ENCODE results near the gene FAM162A. TPM values are rescaled to one million over a fixed set of nuclear protein-coding genes. Genes with fewer than 3 reads are reported as not detected.

The FAM162A gene
- total RNA-seq, 1 donor from 2014 or later = 77.8 TPM

- intact Hi-C loops (cut with micrococcal nuclease) = loop anchor here (5.0 kb wide), 1 partner anchor 56 kb away; the partner anchor contains the start of gene KPNA1
- H3K27ac Mint-ChIP-seq = no peak overlapping the region
- no peaks in the 10 kb centered on the region for H3K9me3 Mint-ChIP-seq
- peaks cover 31% of the 10 kb centered on the region for H3K36me3 Mint-ChIP-seq (ENCODE audit: low read depth)
- peaks cover 2% of the 10 kb centered on the region for H3K4me1 Mint-ChIP-seq
- no peaks in the 10 kb centered on the region for H3K27me3 Mint-ChIP-seq
- no peak overlapping the region for H3K4me3 Mint-ChIP-seq
- no peak for DNase-seq
Observed at GRCh38 chr3:122456074-122456473, 72.1 kb downstream of the FAM162A start.

- peaks cover 2% of the 10 kb centered on the region for H3K4me1 Mint-ChIP-seq
- intact Hi-C loops (cut with micrococcal nuclease) = loop anchor here (2.0 to 5.0 kb wide), 2 partner anchors 55 to 77 kb away; partner anchors contain the start of gene KPNA1
- no peak overlapping the region for H3K4me3 Mint-ChIP-seq
- peaks cover 37% of the 10 kb centered on the region for H3K36me3 Mint-ChIP-seq (ENCODE audit: low read depth)
- H3K9me3 Mint-ChIP-seq = no peaks in the 10 kb centered on the region
- DNase-seq = no peak
- no peaks in the 10 kb centered on the region for H3K27me3 Mint-ChIP-seq
- no peak overlapping the region for H3K27ac Mint-ChIP-seq
Observed at GRCh38 chr3:122457706-122458105, 73.7 kb downstream of the FAM162A start.

- Mint-ChIP-seq H3K27me3 (no peaks in the 10 kb centered on the region), H3K4me3 (no peak overlapping the region), H3K9me3 (no peaks in the 10 kb centered on the region), H3K27ac (no peak overlapping the region), H3K4me1 (peaks cover 2% of the 10 kb centered on the region), H3K36me3 (ENCODE audit: low read depth) (peaks cover 38% of the 10 kb centered on the region)
- DNase-seq = no peak
- intact Hi-C loops (cut with micrococcal nuclease) = loop anchor here (1.0 to 5.0 kb wide), 3 partner anchors 53 to 220 kb away; partner anchors contain the start of gene KPNA1
Observed at GRCh38 chr3:122458992-122459391, 75.0 kb downstream of the FAM162A start.

- peaks cover 36% of the 10 kb centered on the region for H3K36me3 Mint-ChIP-seq (ENCODE audit: low read depth)
- intact Hi-C loops (cut with micrococcal nuclease) = no loop called here
- no peaks in the 10 kb centered on the region for H3K9me3 Mint-ChIP-seq
- peaks cover 4% of the 10 kb centered on the region for H3K4me1 Mint-ChIP-seq
- H3K4me3 Mint-ChIP-seq = no peak overlapping the region
- no peak for DNase-seq
- no peaks in the 10 kb centered on the region for H3K27me3 Mint-ChIP-seq
- H3K27ac Mint-ChIP-seq = no peak overlapping the region
Observed at GRCh38 chr3:122461806-122462205, 77.8 kb downstream of the FAM162A start.

Other genes with a start within 250 kb of the FAM162A start
- gene CASR, start 200.5 kb upstream of the FAM162A start, total RNA-seq = not detected in 2 replicates
- gene CSTA, start 58.9 kb upstream of the FAM162A start, total RNA-seq = not detected in 2 replicates
- 119 and 126 TPM in 2 replicates for gene MIX23, start 951 bp upstream of the FAM162A start, total RNA-seq
- 4.8 and 4.9 TPM in 2 replicates for gene WDR5B, start 31.9 kb downstream of the FAM162A start, total RNA-seq
- gene KPNA1, start 130.8 kb downstream of the FAM162A start, total RNA-seq = 78.4 and 79.4 TPM in 2 replicates
- gene PARP9, start 180.1 kb downstream of the FAM162A start, total RNA-seq = 45.7 and 47.9 TPM in 2 replicates
- 39.8 and 43.7 TPM in 2 replicates for gene DTX3L, start 180.2 kb downstream of the FAM162A start, total RNA-seq
- 10.8 and 12.1 TPM in 2 replicates for gene PARP15, start 193.5 kb downstream of the FAM162A start, total RNA-seq

All from activated CD4-positive, alpha-beta T cell treated with anti-CD3 and anti-CD28 coated beads, Interleukin-2, amount 10 ng/mL, durations not matched to agents 24 days and 14 days (primary cell).